IMR-90 (cell line): Measurements from ENCODE around the gene CD44. TPM values are rescaled to one million over a fixed set of nuclear protein-coding genes. Genes with fewer than 3 reads are reported as not detected.

Experiments used
- ATAC-seq: fragments of 200-7000 bp; cut with Tn5 transposase; 2 replicates; pipeline ENCODE4 v1.9.1; 2020; ENCODE audit warnings: low read depth, mild to moderate bottlenecking, moderate library complexity
- BruUV-seq: library from RNA; stranded (reverse); fragments of 400-500 nt; replicated peaks from 2 replicates; lab custom pipeline; 2021; lab: Mats Ljungman, UMichigan
- CTCF ChIA-PET: fragments of 300-600 bp; formaldehyde crosslinking; extraction: SDS; loops from one replicate; lab custom pipeline; 2021; ENCODE audit warnings: antibody characterized with exemption; lab: Yijun Ruan, JAX
- POLR2A ChIA-PET: fragments of 300-600 bp; sonication (Branson Sonifier 250); formaldehyde crosslinking; loops from one replicate; lab custom pipeline; 2022; ENCODE audit warnings: antibody characterized with exemption; ENCODE audit not compliant: unreplicated experiment; lab: Charles Lee
- DNase-seq: peaks from one replicate; pipeline ENCODE4 v3.0.0; 2013
- H2AFZ ChIP-seq: replicated peaks from 2 replicates; pipeline ENCODE3; 2013; ENCODE audit warnings: low read length, mild to moderate bottlenecking; ENCODE audit not compliant: poor library complexity
- H2AK5ac ChIP-seq: 2 replicates; pipeline ENCODE4 v1.6.1; 2013; ENCODE audit warnings: low read depth, low read length, inconsistent platforms
- H2AK9ac ChIP-seq: replicated peaks from 2 replicates; pipeline ENCODE3; 2013; ENCODE audit warnings: mild to moderate bottlenecking, low read depth, low read length, moderate library complexity; ENCODE audit not compliant: poor library complexity
- H2BK120ac ChIP-seq: 2 replicates; pipeline ENCODE4 v1.6.1; 2013; ENCODE audit warnings: low read depth, low read length, inconsistent platforms
- H2BK15ac ChIP-seq: 3 replicates; pipeline ENCODE4 v1.6.1; 2013; ENCODE audit warnings: low read depth, low read length, inconsistent platforms
- H2BK20ac ChIP-seq: 2 replicates; pipeline ENCODE4 v1.6.1; 2013; ENCODE audit warnings: low read depth, mild to moderate bottlenecking, inconsistent platforms, low read length, moderate library complexity
- H2BK5ac ChIP-seq: 2 replicates; pipeline ENCODE4 v1.6.1; 2013; ENCODE audit warnings: mild to moderate bottlenecking, low read depth, low read length, inconsistent platforms; ENCODE audit not compliant: poor library complexity, severe bottlenecking
- H3K14ac ChIP-seq: replicated peaks from 2 replicates; pipeline ENCODE4 v1.6.1; 2013; ENCODE audit warnings: low read depth, low read length, inconsistent platforms
- H3K18ac ChIP-seq: 2 replicates; pipeline ENCODE4 v1.6.1; 2013; ENCODE audit warnings: low read depth, low read length, control low read depth
- H3K23ac ChIP-seq: 2 replicates; pipeline ENCODE4 v1.6.1; 2013; ENCODE audit warnings: low read depth, low read length, inconsistent platforms
- H3K27ac ChIP-seq: 2 replicates; pipeline ENCODE4 v1.5.1; 2013; ENCODE audit warnings: mild to moderate bottlenecking, control low read depth, low read length; ENCODE audit not compliant: insufficient read depth
- H3K27me3 ChIP-seq: 2 replicates; pipeline ENCODE4 v1.6.1; 2013; ENCODE audit warnings: low read length; ENCODE audit not compliant: control insufficient read depth, insufficient read depth
- H3K36me3 ChIP-seq: 2 replicates; pipeline ENCODE4 v1.6.1; 2013; ENCODE audit warnings: low read length, mixed read lengths; ENCODE audit not compliant: control insufficient read depth, insufficient read depth
- H3K4ac ChIP-seq: 2 replicates; pipeline ENCODE4 v1.6.1; 2013; ENCODE audit warnings: low read depth, low read length, inconsistent platforms
- H3K4me1 ChIP-seq: 2 replicates; pipeline ENCODE4 v1.6.1; 2013; ENCODE audit warnings: low read length, mixed read lengths; ENCODE audit not compliant: control insufficient read depth, insufficient read depth
- H3K4me2 ChIP-seq: 2 replicates; pipeline ENCODE4 v1.6.1; 2013; ENCODE audit warnings: low read depth, mild to moderate bottlenecking, control low read depth, low read length, moderate library complexity
- H3K4me3 ChIP-seq: 2 replicates; pipeline ENCODE4 v1.5.1; 2013; ENCODE audit warnings: low read depth, mild to moderate bottlenecking, control low read depth, low read length, moderate library complexity; ENCODE audit not compliant: insufficient read depth
- H3K56ac ChIP-seq: 2 replicates; pipeline ENCODE4 v1.6.1; 2013; ENCODE audit warnings: low read length, inconsistent platforms; ENCODE audit not compliant: insufficient read depth; ENCODE audit errors: extremely low read depth
- H3K79me1 ChIP-seq, 2 experiments: 2 replicates each; pipeline ENCODE4 v1.6.1; 2013; ENCODE audit warnings: low read length in 2 of 2, inconsistent platforms in 1 of 2, low read depth in 1 of 2
- H3K9ac ChIP-seq: 2 replicates; pipeline ENCODE4 v1.6.1; 2013; ENCODE audit warnings: low read depth, low read length, control low read depth
- H3K9me1 ChIP-seq: 2 replicates; pipeline ENCODE4 v1.6.1; 2013; ENCODE audit warnings: low read length, inconsistent platforms; ENCODE audit not compliant: insufficient read depth
- H3K9me3 ChIP-seq: 2 replicates; pipeline ENCODE4 v1.6.1; 2013; ENCODE audit warnings: low read length; ENCODE audit not compliant: control insufficient read depth, insufficient read depth
- H4K20me1 ChIP-seq: 2 replicates; pipeline ENCODE4 v1.6.1; 2013; ENCODE audit warnings: low read length, inconsistent platforms; ENCODE audit not compliant: insufficient read depth
- H4K5ac ChIP-seq: 2 replicates; pipeline ENCODE4 v1.6.1; 2013; ENCODE audit warnings: mild to moderate bottlenecking, low read depth, low read length, control low read depth
- H4K8ac ChIP-seq, 2 experiments: 2 replicates each; pipeline ENCODE4 v1.6.1; 2013; ENCODE audit warnings: low read depth in 2 of 2, low read length in 2 of 2, control low read depth in 1 of 2, inconsistent platforms in 1 of 2
- H4K91ac ChIP-seq: 2 replicates; pipeline ENCODE4 v1.6.1; 2013; ENCODE audit warnings: low read depth, low read length, inconsistent platforms; ENCODE audit not compliant: insufficient read depth
- BHLHE40 ChIP-seq: fragments of 150-350 bp; IDR thresholded peaks from 2 replicates; pipeline ENCODE4 v1.6.1; 2016; ENCODE audit warnings: mild to moderate bottlenecking, low read depth, low read length
- CEBPB ChIP-seq: IDR thresholded peaks from 2 replicates; pipeline ENCODE4 v1.6.1; 2012; ENCODE audit warnings: low read depth, low read length, improper control_type of control experiment
- CHD1 ChIP-seq: IDR thresholded peaks from 2 replicates; pipeline ENCODE4 v1.6.1; 2012; ENCODE audit warnings: low read depth, low read length, improper control_type of control experiment
- ELK1 ChIP-seq: fragments of 150-350 bp; IDR thresholded peaks from 2 replicates; pipeline ENCODE4 v1.6.1; 2016; ENCODE audit warnings: low read depth, mild to moderate bottlenecking, low read length, moderate library complexity, borderline replicate concordance
- FOS ChIP-seq: fragments of 150-350 bp; IDR thresholded peaks from 2 replicates; pipeline ENCODE4 v1.6.1; 2016; ENCODE audit warnings: low read depth, low read length
- MAFK ChIP-seq: IDR thresholded peaks from 2 replicates; pipeline ENCODE4 v1.6.1; 2012; ENCODE audit warnings: low read depth, low read length, improper control_type of control experiment
- MAZ ChIP-seq: IDR thresholded peaks from 2 replicates; pipeline ENCODE4 v1.6.1; 2012; ENCODE audit warnings: low read depth, mild to moderate bottlenecking, low read length, improper control_type of control experiment, moderate library complexity, borderline replicate concordance
- MXI1 ChIP-seq: IDR thresholded peaks from 2 replicates; pipeline ENCODE4 v1.6.1; 2012; ENCODE audit warnings: low read depth, mild to moderate bottlenecking, low read length, moderate library complexity, borderline replicate concordance
- NFE2L2 ChIP-seq: fragments of 150-350 bp; IDR thresholded peaks from 2 replicates; pipeline ENCODE4 v1.6.1; 2016; ENCODE audit warnings: low read depth, mild to moderate bottlenecking, low read length
- POLR2A ChIP-seq: IDR thresholded peaks from 2 replicates; pipeline ENCODE4 v1.6.1; 2012; ENCODE audit warnings: mild to moderate bottlenecking, low read depth, low read length
- RAD21 ChIP-seq: IDR thresholded peaks from 2 replicates; pipeline ENCODE4 v1.6.1; 2012; ENCODE audit warnings: low read length, improper control_type of control experiment
- RCOR1 ChIP-seq: IDR thresholded peaks from 2 replicates; pipeline ENCODE4 v1.6.1; 2012; ENCODE audit warnings: mild to moderate bottlenecking, low read length, improper control_type of control experiment; ENCODE audit not compliant: insufficient replicate concordance
- RFX5 ChIP-seq: IDR thresholded peaks from 2 replicates; pipeline ENCODE4 v1.8.0; 2012; ENCODE audit warnings: low read depth, mild to moderate bottlenecking, low read length, moderate library complexity
- SMC3 ChIP-seq: fragments of 150-350 bp; IDR thresholded peaks from 2 replicates; pipeline ENCODE4 v1.6.1; 2016; ENCODE audit warnings: low read depth, mild to moderate bottlenecking, antibody characterized with exemption, low read length, moderate library complexity
- WGBS, 2 experiments: methylation state at CpG; one replicate each; pipeline versions ENCODE4 v1.1.5 to v1.1.7; 2013; ENCODE audit warnings: missing lambda C conversion rate in 2 of 2; ENCODE audit not compliant: insufficient read length in 1 of 2; ENCODE audit errors: extremely low coverage in 2 of 2; 5-methylcytosine and 5-hydroxymethylcytosine counted together
- dilution Hi-C: fragments of 300-500 bp; cut with HindIII; formaldehyde crosslinking; loops from one replicate; pipeline ENCODE4 v1.14.3; 2018; ENCODE audit warnings: low sequenced_read_pairs; ENCODE audit not compliant: unreplicated experiment
- in situ Hi-C: fragments of 300-500 bp; cut with MboI; formaldehyde crosslinking; loops from 3 replicates; pipeline ENCODE4 v1.14.3; 2019; ENCODE audit warnings: low sequenced_read_pairs, inconsistent platforms, mixed read lengths
- intact Hi-C: fragments of 100-400 bp; cut with micrococcal nuclease; formaldehyde crosslinking; loops from 2 replicates; pipeline ENCODE4 v1.10.0; 2022
- polyA plus RNA-seq, 3 experiments: library from polyadenylated mRNA; depleted of rRNA; stranded (reverse); fragments of >200 nt; gene quantifications; 2 replicates each; pipeline ENCODE4 v1.2.3, GENCODE V29; 2012; ENCODE audit warnings: low replicate concordance in 1 of 3
- total RNA-seq: library from RNA; depleted of rRNA; stranded (reverse); fragments of >200 nt; gene quantifications from 2 replicates; pipeline ENCODE4 v1.2.3, GENCODE V29; 2012
- TF ChIP-seq, protein P1 (sequence below): fragments of 150-350 bp; IDR thresholded peaks from 2 replicates; pipeline ENCODE4 v1.6.1; 2017; ENCODE audit warnings: mild to moderate bottlenecking, antibody characterized with exemption, low read length, low read depth
- TF ChIP-seq, protein P2 (sequence below): conservative IDR thresholded peaks from 2 replicates; pipeline ENCODE4 v1.5.1; 2012; ENCODE audit warnings: mild to moderate bottlenecking, low read depth, low read length, improper control_type of control experiment

Gene CD44
- total and polyA plus RNA-seq, 2 of the 4 experiments (the other 2 are of a cell fraction) = 357 to 947 TPM

DNA sequence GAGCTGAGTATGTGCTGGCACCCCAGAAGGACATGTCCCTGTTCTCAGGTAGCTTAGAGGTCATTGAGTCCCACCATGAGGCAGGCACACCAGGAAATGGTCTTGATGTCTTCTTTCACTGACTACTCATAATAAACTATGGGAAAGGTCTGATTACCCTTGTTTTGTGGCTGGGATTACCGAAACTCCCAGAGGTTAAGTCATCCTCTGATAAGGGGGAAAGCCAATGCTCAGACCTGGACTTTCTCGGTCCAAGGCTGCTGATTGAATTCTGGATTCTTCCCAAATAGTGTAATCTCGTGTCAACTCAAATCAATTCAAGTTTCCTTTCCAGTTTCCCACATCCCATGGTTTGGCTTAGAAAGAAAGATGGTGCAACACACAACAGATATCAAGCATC, 3.7 kb upstream of the CD44 start:
- peaks cover 4 to 26% of the 10 kb centered on the region in 2 experiments; a peak in 3 of 4 replicates for H3K79me1 ChIP-seq
- 0 out of 2 replicates have a peak overlapping the region, but pooled peaks have one; percentile 38 for H3K14ac ChIP-seq
- no CpG with 5 or more reads among the region's 3 CpGs for WGBS, 2 experiments
- POLR2A ChIA-PET = no interaction called here
- H3K4me1 ChIP-seq = peaks cover 7% of the 10 kb centered on the region
- no peak overlapping the region for H4K91ac ChIP-seq
- H3K9me3 ChIP-seq = no peaks in the 10 kb centered on the region
- no peak overlapping the region for H4K8ac ChIP-seq
- H4K5ac ChIP-seq = no peak overlapping the region
- no peaks in the 10 kb centered on the region for H3K27me3 ChIP-seq
- peak overlapping the region; percentile 43; the same call in 1 of the 2 replicates for H2BK120ac ChIP-seq
- H3K9ac ChIP-seq = no peak overlapping the region
- intact Hi-C loops = no loop called here
- peaks cover 9% of the 10 kb centered on the region for H4K20me1 ChIP-seq
- H3K56ac ChIP-seq = no peak overlapping the region
- H3K36me3 ChIP-seq = no peaks in the 10 kb centered on the region; the same call in 1 of the 2 replicates
- DNase-seq (no peak), ATAC-seq (no peak)
- H3K4ac ChIP-seq = peak overlapping the region; percentile 45; the same call in 1 of the 2 replicates
- in situ Hi-C loops = no loop called here
- CTCF ChIA-PET = no interaction called here
- dilution Hi-C loops = no loop called here
- H3K4me3 ChIP-seq = no peak overlapping the region
- no peak overlapping the region for H3K23ac ChIP-seq
- no peak overlapping the region for H3K18ac ChIP-seq
- no peak overlapping the region for H3K4me2 ChIP-seq
- no peak overlapping the region for H2AK9ac ChIP-seq
- H2BK20ac ChIP-seq = 0 out of 2 replicates have a peak overlapping the region, but pooled peaks have one; percentile 23
- H2AK5ac ChIP-seq = no peak overlapping the region
- H2AFZ ChIP-seq = no peak overlapping the region
- H2BK15ac ChIP-seq = 0 out of 3 replicates have a peak overlapping the region, but pooled peaks have one; percentile 49
- no peak overlapping the region for H3K27ac ChIP-seq
- no peak overlapping the region for H2BK5ac ChIP-seq
- H3K9me1 ChIP-seq = peaks cover 8% of the 10 kb centered on the region; the same call in 1 of the 2 replicates
- no peak for TF ChIP-seq RFX5
- TF ChIP-seq RCOR1 = no peak
- TF ChIP-seq CHD1 = no peak
- no peak for TF ChIP-seq RAD21
- no peak for TF ChIP-seq NFE2L2
- TF ChIP-seq, protein P1, sequence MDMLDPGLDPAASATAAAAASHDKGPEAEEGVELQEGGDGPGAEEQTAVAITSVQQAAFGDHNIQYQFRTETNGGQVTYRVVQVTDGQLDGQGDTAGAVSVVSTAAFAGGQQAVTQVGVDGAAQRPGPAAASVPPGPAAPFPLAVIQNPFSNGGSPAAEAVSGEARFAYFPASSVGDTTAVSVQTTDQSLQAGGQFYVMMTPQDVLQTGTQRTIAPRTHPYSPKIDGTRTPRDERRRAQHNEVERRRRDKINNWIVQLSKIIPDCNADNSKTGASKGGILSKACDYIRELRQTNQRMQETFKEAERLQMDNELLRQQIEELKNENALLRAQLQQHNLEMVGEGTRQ = no peak
- no peak for TF ChIP-seq MXI1
- TF ChIP-seq SMC3 = no peak
- no peak for TF ChIP-seq BHLHE40
- no peak for TF ChIP-seq ELK1
- no peak for TF ChIP-seq POLR2A
- TF ChIP-seq CEBPB = no peak
- TF ChIP-seq FOS = no peak
- TF ChIP-seq, protein P2, sequence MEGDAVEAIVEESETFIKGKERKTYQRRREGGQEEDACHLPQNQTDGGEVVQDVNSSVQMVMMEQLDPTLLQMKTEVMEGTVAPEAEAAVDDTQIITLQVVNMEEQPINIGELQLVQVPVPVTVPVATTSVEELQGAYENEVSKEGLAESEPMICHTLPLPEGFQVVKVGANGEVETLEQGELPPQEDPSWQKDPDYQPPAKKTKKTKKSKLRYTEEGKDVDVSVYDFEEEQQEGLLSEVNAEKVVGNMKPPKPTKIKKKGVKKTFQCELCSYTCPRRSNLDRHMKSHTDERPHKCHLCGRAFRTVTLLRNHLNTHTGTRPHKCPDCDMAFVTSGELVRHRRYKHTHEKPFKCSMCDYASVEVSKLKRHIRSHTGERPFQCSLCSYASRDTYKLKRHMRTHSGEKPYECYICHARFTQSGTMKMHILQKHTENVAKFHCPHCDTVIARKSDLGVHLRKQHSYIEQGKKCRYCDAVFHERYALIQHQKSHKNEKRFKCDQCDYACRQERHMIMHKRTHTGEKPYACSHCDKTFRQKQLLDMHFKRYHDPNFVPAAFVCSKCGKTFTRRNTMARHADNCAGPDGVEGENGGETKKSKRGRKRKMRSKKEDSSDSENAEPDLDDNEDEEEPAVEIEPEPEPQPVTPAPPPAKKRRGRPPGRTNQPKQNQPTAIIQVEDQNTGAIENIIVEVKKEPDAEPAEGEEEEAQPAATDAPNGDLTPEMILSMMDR = no peak
- no peak for TF ChIP-seq MAFK
- TF ChIP-seq MAZ = no peak
- BruUV-seq = no TSS peak
